Panc1 (cell line): ENCODE measurements around the gene SLC10A2. TPM values are rescaled to one million over a fixed set of nuclear protein-coding genes. Genes with fewer than 3 reads are reported as not detected.

Experiments
- ATAC-seq: fragments of 200-7000 bp; cut with Tn5 transposase; 2 replicates; pipeline ENCODE4 v1.9.1; 2020; ENCODE audit warnings: mild to moderate bottlenecking, moderate library complexity
- BruUV-seq: library from RNA; stranded (reverse); fragments of 400-500 nt; replicated peaks from 2 replicates; lab custom pipeline; 2021; lab: Mats Ljungman, UMichigan
- CTCF ChIA-PET: fragments of 300-600 bp; sonication (Branson Sonifier 250); formaldehyde crosslinking; loops from one replicate; lab custom pipeline; 2022; ENCODE audit warnings: antibody characterized with exemption; lab: Charles Lee
- POLR2A ChIA-PET: fragments of 300-600 bp; sonication (Branson Sonifier 250); formaldehyde crosslinking; loops from one replicate; lab custom pipeline; 2022; ENCODE audit warnings: antibody characterized with exemption; lab: Charles Lee
- DNase-seq: peaks from one replicate; pipeline ENCODE4 v3.0.0-alpha.2; 2010; ENCODE audit warnings: low read depth, low spot score
- H3K27ac ChIP-seq: 2 replicates; pipeline ENCODE4 v1.5.1; 2011; ENCODE audit warnings: mild to moderate bottlenecking, low read length, inconsistent platforms
- H3K27me3 ChIP-seq: fragments of 200-500 bp; sonication (Bioruptor generic); 2 replicates; pipeline ENCODE4 v1.6.0; 2014; ENCODE audit warnings: low read length, inconsistent platforms; ENCODE audit not compliant: control insufficient read depth, insufficient read depth
- H3K36me3 ChIP-seq: fragments of 200-500 bp; sonication (Bioruptor generic); 2 replicates; pipeline ENCODE4 v1.5.1; 2014; ENCODE audit warnings: inconsistent platforms, mild to moderate bottlenecking, low read length, moderate library complexity; ENCODE audit not compliant: control insufficient read depth, insufficient read depth
- H3K4me1 ChIP-seq: 2 replicates; pipeline ENCODE4 v1.5.1; 2011; ENCODE audit warnings: inconsistent platforms, mild to moderate bottlenecking, low read length, moderate library complexity; ENCODE audit not compliant: control insufficient read depth, insufficient read depth
- H3K4me3 ChIP-seq, 2 experiments: 2 replicates each; pipeline ENCODE4 v1.5.1; 2011 to 2012; ENCODE audit warnings: low read depth in 2 of 2, low read length in 2 of 2, mild to moderate bottlenecking in 2 of 2, inconsistent platforms in 1 of 2, moderate library complexity in 1 of 2
- H3K9me3 ChIP-seq: fragments of 200-500 bp; sonication (Bioruptor generic); 2 replicates; pipeline ENCODE4 v1.5.1; 2014; ENCODE audit warnings: low read depth, mild to moderate bottlenecking, inconsistent platforms, low read length, moderate library complexity; ENCODE audit not compliant: control insufficient read depth, insufficient read depth
- POLR2AphosphoS5 ChIP-seq: IDR thresholded peaks from 2 replicates; pipeline ENCODE4 v1.6.1; 2012; ENCODE audit warnings: mild to moderate bottlenecking, low read depth, low read length, moderate library complexity
- SIN3A ChIP-seq: IDR thresholded peaks from 2 replicates; pipeline ENCODE4 v1.6.1; 2012; ENCODE audit warnings: low read depth, mild to moderate bottlenecking, low read length, moderate library complexity, borderline replicate concordance; ENCODE audit not compliant: insufficient read depth
- TCF7L2 ChIP-seq: IDR thresholded peaks from 2 replicates; pipeline ENCODE4 v1.6.1; 2011; ENCODE audit warnings: mild to moderate bottlenecking, low read depth, low read length, inconsistent platforms
- in situ Hi-C: cut with HindIII; loops from 2 replicates; pipeline ENCODE4 v1.10.0; 2016; ENCODE audit warnings: low sequenced_read_pairs, low pct_unique_long_range_greater_than_20kb
- intact Hi-C: fragments of 100-400 bp; cut with micrococcal nuclease; formaldehyde crosslinking; loops from one replicate; pipeline ENCODE4 v1.10.0; 2022; ENCODE audit not compliant: unreplicated experiment
- total RNA-seq: library from RNA; stranded (reverse); gene quantifications from one replicate; pipeline ENCODE4 v1.2.1, GENCODE V29; 2021; ENCODE audit not compliant: unreplicated experiment
- TF ChIP-seq, protein P1 (sequence below): fragments of 450-650 bp; IDR thresholded peaks from 2 replicates; pipeline ENCODE4 v1.5.1; 2017; ENCODE audit warnings: mild to moderate bottlenecking
- TF ChIP-seq, protein P2 (sequence below), 2 experiments: IDR thresholded peaks; 2 replicates each; pipeline ENCODE4 v1.6.1; 2011 to 2012; ENCODE audit warnings: low read depth in 2 of 2, control low read depth in 1 of 2, low read length in 1 of 2, mild to moderate bottlenecking in 1 of 2, moderate library complexity in 1 of 2; ENCODE audit not compliant: insufficient read depth in 1 of 2

SLC10A2 gene
- total RNA-seq, 1 experiment from 2014 or later, result not detected

DNA sequence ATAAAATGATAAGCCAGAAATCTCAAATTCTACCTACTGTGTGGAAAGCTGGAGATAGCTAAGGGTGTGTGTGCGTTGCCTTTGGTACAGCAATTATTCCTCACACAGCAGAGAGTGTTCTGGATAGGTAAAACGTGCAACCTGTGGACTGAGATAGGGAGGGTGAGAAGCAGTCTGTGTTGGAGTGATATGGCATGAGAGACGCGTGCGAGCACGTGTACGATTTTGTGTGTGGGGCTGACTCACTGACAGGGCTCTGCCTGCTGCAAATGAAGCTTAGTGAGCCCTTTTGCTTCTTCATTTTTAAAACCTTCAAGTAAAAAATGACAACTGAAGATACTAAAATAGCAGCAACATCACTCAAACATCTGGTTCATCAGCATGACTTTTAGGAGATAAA, 35.7 kb upstream of the SLC10A2 start:
- POLR2A ChIA-PET, result no interaction called here
- CTCF ChIA-PET, result no interaction called here
- intact Hi-C loops (no loop called here), in situ Hi-C loops (no loop called here)
- Histone ChIP-seq H3K27me3 (no peaks in the 10 kb centered on the region), H3K4me3 (no peak overlapping the region), H3K9me3 (no peaks in the 10 kb centered on the region), H3K4me1 (no peaks in the 10 kb centered on the region), H3K27ac (no peak overlapping the region), H3K36me3 (no peaks in the 10 kb centered on the region)
- no peak for ATAC-seq
- DNase-seq, result no peak
- TF ChIP-seq, protein P1, sequence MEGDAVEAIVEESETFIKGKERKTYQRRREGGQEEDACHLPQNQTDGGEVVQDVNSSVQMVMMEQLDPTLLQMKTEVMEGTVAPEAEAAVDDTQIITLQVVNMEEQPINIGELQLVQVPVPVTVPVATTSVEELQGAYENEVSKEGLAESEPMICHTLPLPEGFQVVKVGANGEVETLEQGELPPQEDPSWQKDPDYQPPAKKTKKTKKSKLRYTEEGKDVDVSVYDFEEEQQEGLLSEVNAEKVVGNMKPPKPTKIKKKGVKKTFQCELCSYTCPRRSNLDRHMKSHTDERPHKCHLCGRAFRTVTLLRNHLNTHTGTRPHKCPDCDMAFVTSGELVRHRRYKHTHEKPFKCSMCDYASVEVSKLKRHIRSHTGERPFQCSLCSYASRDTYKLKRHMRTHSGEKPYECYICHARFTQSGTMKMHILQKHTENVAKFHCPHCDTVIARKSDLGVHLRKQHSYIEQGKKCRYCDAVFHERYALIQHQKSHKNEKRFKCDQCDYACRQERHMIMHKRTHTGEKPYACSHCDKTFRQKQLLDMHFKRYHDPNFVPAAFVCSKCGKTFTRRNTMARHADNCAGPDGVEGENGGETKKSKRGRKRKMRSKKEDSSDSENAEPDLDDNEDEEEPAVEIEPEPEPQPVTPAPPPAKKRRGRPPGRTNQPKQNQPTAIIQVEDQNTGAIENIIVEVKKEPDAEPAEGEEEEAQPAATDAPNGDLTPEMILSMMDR, result no peak
- TF ChIP-seq, protein P2, sequence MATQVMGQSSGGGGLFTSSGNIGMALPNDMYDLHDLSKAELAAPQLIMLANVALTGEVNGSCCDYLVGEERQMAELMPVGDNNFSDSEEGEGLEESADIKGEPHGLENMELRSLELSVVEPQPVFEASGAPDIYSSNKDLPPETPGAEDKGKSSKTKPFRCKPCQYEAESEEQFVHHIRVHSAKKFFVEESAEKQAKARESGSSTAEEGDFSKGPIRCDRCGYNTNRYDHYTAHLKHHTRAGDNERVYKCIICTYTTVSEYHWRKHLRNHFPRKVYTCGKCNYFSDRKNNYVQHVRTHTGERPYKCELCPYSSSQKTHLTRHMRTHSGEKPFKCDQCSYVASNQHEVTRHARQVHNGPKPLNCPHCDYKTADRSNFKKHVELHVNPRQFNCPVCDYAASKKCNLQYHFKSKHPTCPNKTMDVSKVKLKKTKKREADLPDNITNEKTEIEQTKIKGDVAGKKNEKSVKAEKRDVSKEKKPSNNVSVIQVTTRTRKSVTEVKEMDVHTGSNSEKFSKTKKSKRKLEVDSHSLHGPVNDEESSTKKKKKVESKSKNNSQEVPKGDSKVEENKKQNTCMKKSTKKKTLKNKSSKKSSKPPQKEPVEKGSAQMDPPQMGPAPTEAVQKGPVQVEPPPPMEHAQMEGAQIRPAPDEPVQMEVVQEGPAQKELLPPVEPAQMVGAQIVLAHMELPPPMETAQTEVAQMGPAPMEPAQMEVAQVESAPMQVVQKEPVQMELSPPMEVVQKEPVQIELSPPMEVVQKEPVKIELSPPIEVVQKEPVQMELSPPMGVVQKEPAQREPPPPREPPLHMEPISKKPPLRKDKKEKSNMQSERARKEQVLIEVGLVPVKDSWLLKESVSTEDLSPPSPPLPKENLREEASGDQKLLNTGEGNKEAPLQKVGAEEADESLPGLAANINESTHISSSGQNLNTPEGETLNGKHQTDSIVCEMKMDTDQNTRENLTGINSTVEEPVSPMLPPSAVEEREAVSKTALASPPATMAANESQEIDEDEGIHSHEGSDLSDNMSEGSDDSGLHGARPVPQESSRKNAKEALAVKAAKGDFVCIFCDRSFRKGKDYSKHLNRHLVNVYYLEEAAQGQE (IDR thresholded peaks at IDR 0.05; ENCODE audit: insufficient read depth in 1 of 2, low read depth in 2 of 2, low read length in 1 of 2), result no peak
- TF ChIP-seq TCF7L2, result no peak
- BruUV-seq, result no TSS peak

DNA sequence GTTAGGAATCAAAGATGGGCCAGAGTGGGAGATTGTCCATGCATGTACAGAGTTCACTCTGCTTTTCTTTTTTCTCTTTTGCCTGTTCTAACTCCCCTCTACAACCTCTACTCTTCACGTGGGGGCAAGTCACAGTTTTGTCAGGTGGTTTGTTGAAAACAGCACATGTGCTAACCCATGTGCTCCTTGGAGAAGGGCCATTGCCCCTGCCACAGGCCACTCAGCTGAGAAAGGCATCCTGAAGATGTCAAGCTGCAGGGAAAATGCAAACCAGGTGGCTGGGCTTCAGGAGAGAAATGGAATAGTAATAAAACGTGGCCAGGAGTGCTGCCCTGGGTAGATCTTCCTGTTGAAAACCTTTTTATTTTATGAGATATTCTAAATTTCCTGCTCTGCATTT, 35.3 kb upstream of the SLC10A2 start:
- Histone ChIP-seq H3K36me3 (no peaks in the 10 kb centered on the region), H3K9me3 (no peaks in the 10 kb centered on the region), H3K27me3 (no peaks in the 10 kb centered on the region), H3K4me3 (no peak overlapping the region), H3K4me1 (no peaks in the 10 kb centered on the region), H3K27ac (no peak overlapping the region)
- POLR2A ChIA-PET, result no interaction called here
- intact Hi-C loops (no loop called here), in situ Hi-C loops (no loop called here)
- no TSS peak for BruUV-seq
- ATAC-seq (no peak), DNase-seq (no peak)
- TF ChIP-seq, protein P1, result no peak
- no peak for TF ChIP-seq SIN3A
- TF ChIP-seq POLR2AphosphoS5, result no peak
- no peak for TF ChIP-seq TCF7L2
- TF ChIP-seq, protein P2 (IDR thresholded peaks at IDR 0.05; ENCODE audit: insufficient read depth in 1 of 2, low read depth in 2 of 2, low read length in 1 of 2), result no peak
- CTCF ChIA-PET, result no interaction called here
